Type B pancreatic cell (in vitro differentiated cells): ENCODE results near the gene HOXD13. TPM values are rescaled to one million over a fixed set of nuclear protein-coding genes. Genes with fewer than 3 reads are reported as not detected.
A peak's percentile ranks its signal among the peaks of the same experiment; 100 is the strongest.

Experiments
- DNase-seq: peaks from one replicate; pipeline ENCODE4 v3.0.0; 2021; ENCODE audit warnings: mixed read lengths; ENCODE audit not compliant: unreplicated experiment; ENCODE audit errors: extremely low spot score
- H3K27ac Mint-ChIP-seq: 2 replicates; pipeline ENCODE4 v1.8.0; 2021; ENCODE audit warnings: mild to moderate bottlenecking, mixed read lengths
- H3K27me3 Mint-ChIP-seq: 2 replicates; pipeline ENCODE4 v1.8.0; 2021; ENCODE audit warnings: mixed read lengths
- H3K36me3 Mint-ChIP-seq: 2 replicates; pipeline ENCODE4 v1.8.0; 2021; ENCODE audit warnings: mixed read lengths
- H3K4me1 Mint-ChIP-seq: one replicate; pipeline ENCODE4 v1.8.0; 2021; ENCODE audit warnings: mixed read lengths; ENCODE audit not compliant: unreplicated experiment
- H3K4me3 Mint-ChIP-seq: 2 replicates; pipeline ENCODE4 v1.8.0; 2021; ENCODE audit warnings: mild to moderate bottlenecking, mixed read lengths
- H3K9me3 Mint-ChIP-seq: 2 replicates; pipeline ENCODE4 v1.8.0; 2021; ENCODE audit warnings: mixed read lengths
- total RNA-seq: library from RNA; stranded (reverse); gene quantifications from 2 replicates; pipeline ENCODE4 v1.2.1, GENCODE V29; 2021; ENCODE audit warnings: low replicate concordance
- TF ChIP-seq, protein P1 (sequence below): fragments of 200-600 bp; sonication (generic); conservative IDR thresholded peaks from 2 replicates; pipeline ENCODE4 v1.5.0; 2021; ENCODE audit warnings: antibody characterized with exemption, mild to moderate bottlenecking

Gene HOXD13
- total RNA-seq, 1 donor from 2014 or later: 0.43 TPM

GRCh38 chr2:176079831-176080539 lies 12.5 kb upstream of the HOXD13 start:
- Mint-ChIP-seq H3K27me3 (peaks cover 94% of the 10 kb centered on the region), H3K9me3 (no peaks in the 10 kb centered on the region), H3K4me3 (peak overlapping the region; percentile 86), H3K27ac (peak overlapping the region; percentile 62), H3K4me1 (peaks cover 32% of the 10 kb centered on the region), H3K36me3 (no peaks in the 10 kb centered on the region)
- DNase-seq: no peak
- TF ChIP-seq, protein P1, sequence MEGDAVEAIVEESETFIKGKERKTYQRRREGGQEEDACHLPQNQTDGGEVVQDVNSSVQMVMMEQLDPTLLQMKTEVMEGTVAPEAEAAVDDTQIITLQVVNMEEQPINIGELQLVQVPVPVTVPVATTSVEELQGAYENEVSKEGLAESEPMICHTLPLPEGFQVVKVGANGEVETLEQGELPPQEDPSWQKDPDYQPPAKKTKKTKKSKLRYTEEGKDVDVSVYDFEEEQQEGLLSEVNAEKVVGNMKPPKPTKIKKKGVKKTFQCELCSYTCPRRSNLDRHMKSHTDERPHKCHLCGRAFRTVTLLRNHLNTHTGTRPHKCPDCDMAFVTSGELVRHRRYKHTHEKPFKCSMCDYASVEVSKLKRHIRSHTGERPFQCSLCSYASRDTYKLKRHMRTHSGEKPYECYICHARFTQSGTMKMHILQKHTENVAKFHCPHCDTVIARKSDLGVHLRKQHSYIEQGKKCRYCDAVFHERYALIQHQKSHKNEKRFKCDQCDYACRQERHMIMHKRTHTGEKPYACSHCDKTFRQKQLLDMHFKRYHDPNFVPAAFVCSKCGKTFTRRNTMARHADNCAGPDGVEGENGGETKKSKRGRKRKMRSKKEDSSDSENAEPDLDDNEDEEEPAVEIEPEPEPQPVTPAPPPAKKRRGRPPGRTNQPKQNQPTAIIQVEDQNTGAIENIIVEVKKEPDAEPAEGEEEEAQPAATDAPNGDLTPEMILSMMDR: peak; percentile 95

- H3K4me3 Mint-ChIP-seq: peak overlapping the region; percentile 67
- H3K4me1 Mint-ChIP-seq: peaks cover 32% of the 10 kb centered on the region
- no peak for DNase-seq
- no peaks in the 10 kb centered on the region for H3K36me3 Mint-ChIP-seq
- H3K27me3 Mint-ChIP-seq: peaks cover 94% of the 10 kb centered on the region
- no peaks in the 10 kb centered on the region for H3K9me3 Mint-ChIP-seq
- TF ChIP-seq, protein P1: no peak
- H3K27ac Mint-ChIP-seq: peak overlapping the region; percentile 36
Measured at GRCh38 chr2:176080540-176081375, 11.8 kb upstream of the HOXD13 start.

GRCh38 chr2:176081376-176081836 lies 11.1 kb upstream of the HOXD13 start:
- Mint-ChIP-seq H3K4me1 (peaks cover 32% of the 10 kb centered on the region), H3K9me3 (no peaks in the 10 kb centered on the region), H3K4me3 (peak overlapping the region; percentile 67), H3K27ac (peak overlapping the region; percentile 36), H3K36me3 (no peaks in the 10 kb centered on the region), H3K27me3 (peaks cover 94% of the 10 kb centered on the region)
- TF ChIP-seq, protein P1: no peak
- DNase-seq: no peak

- peak overlapping the region; percentile 66 for H3K4me3 Mint-ChIP-seq
- peaks cover 32% of the 10 kb centered on the region for H3K4me1 Mint-ChIP-seq
- TF ChIP-seq, protein P1: no peak
- no peak overlapping the region for H3K27ac Mint-ChIP-seq
- H3K9me3 Mint-ChIP-seq: no peaks in the 10 kb centered on the region
- H3K27me3 Mint-ChIP-seq: peaks cover 94% of the 10 kb centered on the region
- no peak for DNase-seq
- no peaks in the 10 kb centered on the region for H3K36me3 Mint-ChIP-seq
Measured at GRCh38 chr2:176081837-176082524, 10.5 kb upstream of the HOXD13 start.

GRCh38 chr2:176082525-176082823 lies 10.0 kb upstream of the HOXD13 start:
- Mint-ChIP-seq H3K9me3 (no peaks in the 10 kb centered on the region), H3K27me3 (peaks cover 94% of the 10 kb centered on the region), H3K4me1 (peaks cover 32% of the 10 kb centered on the region), H3K4me3 (peak overlapping the region; percentile 66), H3K27ac (no peak overlapping the region), H3K36me3 (no peaks in the 10 kb centered on the region)
- TF ChIP-seq, protein P1: no peak
- DNase-seq: no peak
